Measurements from ENCODE around the gene C15orf40. TPM values are rescaled to one million over a fixed set of nuclear protein-coding genes. Genes with fewer than 3 reads are reported as not detected.

C15orf40 gene
- total and polyA plus RNA-seq, 2 of the 13 experiments (the other 11 are each of a cell fraction or from before 2014, with no cell fraction given) = 24.0 to 26.3 TPM

GRCh38 chr15:83011271-83012075 is at the start of gene C15orf40 (continued):
- peak; percentile 87 for TF ChIP-seq POLR2AphosphoS5 (IDR thresholded peaks at IDR 0.05; ENCODE audit: low read depth, low read length)
- TF ChIP-seq ZNF468 (CRISPR knock-in tag; IDR thresholded peaks at IDR 0.05) = 0 out of 2 replicates have a peak, but pooled peaks have one; percentile 10
- peak; percentile 97 for TF ChIP-seq GATAD1 (CRISPR knock-in tag; IDR thresholded peaks at IDR 0.05)
- TF ChIP-seq MTF1 (CRISPR knock-in tag; IDR thresholded peaks at IDR 0.05) = no peak
- TF ChIP-seq XRCC5 (optimal IDR thresholded peaks at IDR 0.05; ENCODE audit: low read length) = peak; percentile 87
- TF ChIP-seq, protein P1, sequence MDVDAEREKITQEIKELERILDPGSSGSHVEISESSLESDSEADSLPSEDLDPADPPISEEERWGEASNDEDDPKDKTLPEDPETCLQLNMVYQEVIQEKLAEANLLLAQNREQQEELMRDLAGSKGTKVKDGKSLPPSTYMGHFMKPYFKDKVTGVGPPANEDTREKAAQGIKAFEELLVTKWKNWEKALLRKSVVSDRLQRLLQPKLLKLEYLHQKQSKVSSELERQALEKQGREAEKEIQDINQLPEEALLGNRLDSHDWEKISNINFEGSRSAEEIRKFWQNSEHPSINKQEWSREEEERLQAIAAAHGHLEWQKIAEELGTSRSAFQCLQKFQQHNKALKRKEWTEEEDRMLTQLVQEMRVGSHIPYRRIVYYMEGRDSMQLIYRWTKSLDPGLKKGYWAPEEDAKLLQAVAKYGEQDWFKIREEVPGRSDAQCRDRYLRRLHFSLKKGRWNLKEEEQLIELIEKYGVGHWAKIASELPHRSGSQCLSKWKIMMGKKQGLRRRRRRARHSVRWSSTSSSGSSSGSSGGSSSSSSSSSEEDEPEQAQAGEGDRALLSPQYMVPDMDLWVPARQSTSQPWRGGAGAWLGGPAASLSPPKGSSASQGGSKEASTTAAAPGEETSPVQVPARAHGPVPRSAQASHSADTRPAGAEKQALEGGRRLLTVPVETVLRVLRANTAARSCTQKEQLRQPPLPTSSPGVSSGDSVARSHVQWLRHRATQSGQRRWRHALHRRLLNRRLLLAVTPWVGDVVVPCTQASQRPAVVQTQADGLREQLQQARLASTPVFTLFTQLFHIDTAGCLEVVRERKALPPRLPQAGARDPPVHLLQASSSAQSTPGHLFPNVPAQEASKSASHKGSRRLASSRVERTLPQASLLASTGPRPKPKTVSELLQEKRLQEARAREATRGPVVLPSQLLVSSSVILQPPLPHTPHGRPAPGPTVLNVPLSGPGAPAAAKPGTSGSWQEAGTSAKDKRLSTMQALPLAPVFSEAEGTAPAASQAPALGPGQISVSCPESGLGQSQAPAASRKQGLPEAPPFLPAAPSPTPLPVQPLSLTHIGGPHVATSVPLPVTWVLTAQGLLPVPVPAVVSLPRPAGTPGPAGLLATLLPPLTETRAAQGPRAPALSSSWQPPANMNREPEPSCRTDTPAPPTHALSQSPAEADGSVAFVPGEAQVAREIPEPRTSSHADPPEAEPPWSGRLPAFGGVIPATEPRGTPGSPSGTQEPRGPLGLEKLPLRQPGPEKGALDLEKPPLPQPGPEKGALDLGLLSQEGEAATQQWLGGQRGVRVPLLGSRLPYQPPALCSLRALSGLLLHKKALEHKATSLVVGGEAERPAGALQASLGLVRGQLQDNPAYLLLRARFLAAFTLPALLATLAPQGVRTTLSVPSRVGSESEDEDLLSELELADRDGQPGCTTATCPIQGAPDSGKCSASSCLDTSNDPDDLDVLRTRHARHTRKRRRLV (CRISPR knock-in tag; IDR thresholded peaks at IDR 0.05) = peak; percentile 77; the same call in 1 of the 2 replicates
- peak; percentile 69 for TF ChIP-seq MED8 (CRISPR knock-in tag; IDR thresholded peaks at IDR 0.05; ENCODE audit: insufficient replicate concordance)
- TF ChIP-seq, protein P2, sequence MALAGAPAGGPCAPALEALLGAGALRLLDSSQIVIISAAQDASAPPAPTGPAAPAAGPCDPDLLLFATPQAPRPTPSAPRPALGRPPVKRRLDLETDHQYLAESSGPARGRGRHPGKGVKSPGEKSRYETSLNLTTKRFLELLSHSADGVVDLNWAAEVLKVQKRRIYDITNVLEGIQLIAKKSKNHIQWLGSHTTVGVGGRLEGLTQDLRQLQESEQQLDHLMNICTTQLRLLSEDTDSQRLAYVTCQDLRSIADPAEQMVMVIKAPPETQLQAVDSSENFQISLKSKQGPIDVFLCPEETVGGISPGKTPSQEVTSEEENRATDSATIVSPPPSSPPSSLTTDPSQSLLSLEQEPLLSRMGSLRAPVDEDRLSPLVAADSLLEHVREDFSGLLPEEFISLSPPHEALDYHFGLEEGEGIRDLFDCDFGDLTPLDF (CRISPR knock-in tag; IDR thresholded peaks at IDR 0.05) = peak; percentile 73
- no peak for TF ChIP-seq NONO (IDR thresholded peaks at IDR 0.05)
- TF ChIP-seq NONO (CRISPR knock-in tag; conservative IDR thresholded peaks at IDR 0.05) = peak; percentile 96
- TF ChIP-seq WIZ (CRISPR knock-in tag; IDR thresholded peaks at IDR 0.05) = 0 out of 2 replicates have a peak, but pooled peaks have one; percentile 4
- peak; percentile 30; the same call in 1 of the 2 replicates for TF ChIP-seq ZNF724P (CRISPR knock-in tag; IDR thresholded peaks at IDR 0.05; ENCODE audit: borderline replicate concordance)
- TF ChIP-seq ZNF780A (CRISPR knock-in tag; IDR thresholded peaks at IDR 0.05) = 0 out of 2 replicates have a peak, but pooled peaks have one; percentile 70
- peak; percentile 69; the same call in 1 of the 2 replicates for TF ChIP-seq ZNF772 (CRISPR knock-in tag; IDR thresholded peaks at IDR 0.05)
- TF ChIP-seq KLF15 (CRISPR knock-in tag; IDR thresholded peaks at IDR 0.05; ENCODE audit: borderline replicate concordance) = peak; percentile 49; the same call in 1 of the 2 replicates
- TF ChIP-seq ZNF317 (CRISPR knock-in tag; IDR thresholded peaks at IDR 0.05) = no peak
- TF ChIP-seq THAP8 (CRISPR knock-in tag; IDR thresholded peaks at IDR 0.05; ENCODE audit: borderline replicate concordance) = 0 out of 2 replicates have a peak, but pooled peaks have one; percentile 78
- TF ChIP-seq, protein P3, sequence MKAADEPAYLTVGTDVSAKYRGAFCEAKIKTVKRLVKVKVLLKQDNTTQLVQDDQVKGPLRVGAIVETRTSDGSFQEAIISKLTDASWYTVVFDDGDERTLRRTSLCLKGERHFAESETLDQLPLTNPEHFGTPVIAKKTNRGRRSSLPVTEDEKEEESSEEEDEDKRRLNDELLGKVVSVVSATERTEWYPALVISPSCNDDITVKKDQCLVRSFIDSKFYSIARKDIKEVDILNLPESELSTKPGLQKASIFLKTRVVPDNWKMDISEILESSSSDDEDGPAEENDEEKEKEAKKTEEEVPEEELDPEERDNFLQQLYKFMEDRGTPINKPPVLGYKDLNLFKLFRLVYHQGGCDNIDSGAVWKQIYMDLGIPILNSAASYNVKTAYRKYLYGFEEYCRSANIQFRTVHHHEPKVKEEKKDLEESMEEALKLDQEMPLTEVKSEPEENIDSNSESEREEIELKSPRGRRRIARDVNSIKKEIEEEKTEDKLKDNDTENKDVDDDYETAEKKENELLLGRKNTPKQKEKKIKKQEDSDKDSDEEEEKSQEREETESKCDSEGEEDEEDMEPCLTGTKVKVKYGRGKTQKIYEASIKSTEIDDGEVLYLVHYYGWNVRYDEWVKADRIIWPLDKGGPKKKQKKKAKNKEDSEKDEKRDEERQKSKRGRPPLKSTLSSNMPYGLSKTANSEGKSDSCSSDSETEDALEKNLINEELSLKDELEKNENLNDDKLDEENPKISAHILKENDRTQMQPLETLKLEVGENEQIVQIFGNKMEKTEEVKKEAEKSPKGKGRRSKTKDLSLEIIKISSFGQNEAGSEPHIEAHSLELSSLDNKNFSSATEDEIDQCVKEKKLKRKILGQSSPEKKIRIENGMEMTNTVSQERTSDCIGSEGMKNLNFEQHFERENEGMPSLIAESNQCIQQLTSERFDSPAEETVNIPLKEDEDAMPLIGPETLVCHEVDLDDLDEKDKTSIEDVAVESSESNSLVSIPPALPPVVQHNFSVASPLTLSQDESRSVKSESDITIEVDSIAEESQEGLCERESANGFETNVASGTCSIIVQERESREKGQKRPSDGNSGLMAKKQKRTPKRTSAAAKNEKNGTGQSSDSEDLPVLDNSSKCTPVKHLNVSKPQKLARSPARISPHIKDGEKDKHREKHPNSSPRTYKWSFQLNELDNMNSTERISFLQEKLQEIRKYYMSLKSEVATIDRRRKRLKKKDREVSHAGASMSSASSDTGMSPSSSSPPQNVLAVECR (CRISPR knock-in tag; IDR thresholded peaks at IDR 0.05; ENCODE audit: borderline replicate concordance) = peak; percentile 88

All from HepG2 (cell line).